HG03196 (cell line): ENCODE data around the gene ZNF362.
"Not testable (repeated sequence)": the region's sequence is repeated elsewhere in the genome, so short reads cannot be mapped to it uniquely, and the experiment has no call there.

Source experiments
- ATAC-seq: cut with Tn5 transposase; IDR thresholded peaks from one replicate; pipeline ENCODE4 v1.9.1; 2021; ENCODE audit not compliant: unreplicated experiment

The ZNF362 gene, protein sequence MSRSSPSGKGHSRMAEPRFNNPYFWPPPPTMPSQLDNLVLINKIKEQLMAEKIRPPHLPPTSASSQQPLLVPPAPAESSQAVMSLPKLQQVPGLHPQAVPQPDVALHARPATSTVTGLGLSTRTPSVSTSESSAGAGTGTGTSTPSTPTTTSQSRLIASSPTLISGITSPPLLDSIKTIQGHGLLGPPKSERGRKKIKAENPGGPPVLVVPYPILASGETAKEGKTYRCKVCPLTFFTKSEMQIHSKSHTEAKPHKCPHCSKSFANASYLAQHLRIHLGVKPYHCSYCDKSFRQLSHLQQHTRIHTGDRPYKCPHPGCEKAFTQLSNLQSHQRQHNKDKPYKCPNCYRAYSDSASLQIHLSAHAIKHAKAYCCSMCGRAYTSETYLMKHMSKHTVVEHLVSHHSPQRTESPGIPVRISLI

GRCh38 chr1:33256471-33257206 lies at the start of gene ZNF362:
Gene ZNF362 (plus strand): TSS chr1:33256492. CDS start chr1:33270575, 14,083 bp downstream.
- ATAC-seq = no peak

DNA sequence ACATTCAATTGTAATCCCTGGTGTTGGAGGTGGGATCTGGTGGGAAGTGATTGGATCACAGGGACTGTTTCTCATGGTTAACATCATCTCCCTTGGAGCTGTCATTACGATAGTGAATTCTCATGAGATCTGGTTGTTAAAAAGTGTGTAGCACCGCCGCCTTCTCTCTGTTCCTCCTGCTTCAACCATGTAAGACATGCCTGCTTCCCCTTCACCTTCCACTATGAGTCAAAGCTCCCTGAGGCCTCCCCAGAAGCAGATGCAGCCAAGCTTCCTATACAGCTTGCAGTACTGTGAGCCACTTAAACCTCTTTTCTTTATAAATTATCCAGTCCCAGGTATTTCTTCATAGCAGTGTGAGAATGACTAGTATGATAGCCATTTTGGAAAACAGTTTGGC lies 44.3 kb upstream of the ZNF362 start:
- no peak for ATAC-seq

- no peak for ATAC-seq
Observed at GRCh38 chr1:33219886-33220661, 36.2 kb upstream of the ZNF362 start.

GRCh38 chr1:33220676-33221384 lies 35.5 kb upstream of the ZNF362 start:
- no peak for ATAC-seq

GRCh38 chr1:33221385-33221758 lies 34.9 kb upstream of the ZNF362 start:
- no peak for ATAC-seq

GRCh38 chr1:33222381-33222780 lies 33.9 kb upstream of the ZNF362 start:
- no peak for ATAC-seq

DNA sequence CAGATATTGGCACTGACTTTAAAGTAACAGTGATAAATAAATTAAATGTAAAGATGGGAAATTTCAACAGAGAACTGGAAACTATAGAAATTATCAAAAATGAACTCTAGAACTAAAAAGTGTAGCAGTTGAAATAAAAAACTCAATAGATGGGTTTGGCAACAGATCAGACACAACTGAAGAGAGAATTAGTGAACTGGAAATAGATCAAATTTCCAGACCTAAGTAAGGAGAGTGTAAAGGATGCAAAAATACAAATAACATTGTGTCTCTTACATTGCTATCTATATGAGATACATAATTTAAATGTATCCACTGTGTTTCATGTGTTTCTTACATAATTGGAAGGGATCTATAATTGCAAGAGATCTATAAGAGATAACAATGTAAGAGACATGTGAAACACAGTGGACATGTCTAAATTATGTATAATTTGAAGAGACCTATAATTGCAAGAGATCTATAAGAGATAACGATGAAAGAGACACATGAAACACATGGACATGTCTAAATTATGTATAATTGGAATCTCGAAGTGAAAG lies 32.1 kb upstream of the ZNF362 start:
- ATAC-seq = no peak

GRCh38 chr1:33225586-33225985 lies 30.7 kb upstream of the ZNF362 start:
- ATAC-seq = no peak

- ATAC-seq = no peak
Observed at GRCh38 chr1:33228935-33229487, 27.3 kb upstream of the ZNF362 start.

DNA sequence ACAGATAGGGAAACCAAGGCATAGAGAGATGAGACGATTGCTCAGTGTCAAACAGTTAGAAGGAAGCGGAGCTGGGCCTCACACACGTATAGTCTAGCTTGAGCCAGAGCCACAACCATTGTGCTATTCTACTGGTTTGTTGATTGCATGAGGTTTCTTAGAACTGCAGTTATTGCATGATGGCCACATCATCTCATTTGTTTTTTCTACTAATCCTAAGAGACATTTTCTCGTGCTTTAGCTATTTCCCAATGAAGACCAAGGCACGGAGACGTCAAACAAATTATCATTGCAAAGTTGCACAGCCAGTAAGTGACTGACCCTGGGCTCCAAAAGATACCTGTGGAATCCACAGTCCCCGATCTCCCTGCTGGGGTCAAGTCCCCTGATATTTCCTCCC lies 25.1 kb upstream of the ZNF362 start:
- no peak for ATAC-seq

DNA sequence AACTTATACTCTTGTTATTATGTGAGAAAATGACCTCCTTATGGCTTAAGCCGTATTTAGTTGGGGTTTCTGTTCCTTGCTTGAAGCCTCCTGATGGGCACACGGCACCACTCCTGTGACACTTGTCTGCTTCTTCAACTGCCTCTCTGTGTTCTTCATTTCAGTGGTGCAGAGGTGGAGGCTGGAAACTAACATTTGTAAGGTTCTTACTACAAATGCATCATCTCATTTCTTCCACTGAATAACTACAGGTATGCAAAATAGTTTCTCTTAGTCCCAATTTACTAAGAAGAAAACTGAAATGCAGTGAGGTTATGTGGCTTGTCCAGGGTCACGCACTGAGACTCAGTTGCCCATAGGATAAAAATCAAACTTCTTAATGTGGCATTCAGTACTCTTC lies 23.6 kb upstream of the ZNF362 start:
- ATAC-seq = no peak

DNA sequence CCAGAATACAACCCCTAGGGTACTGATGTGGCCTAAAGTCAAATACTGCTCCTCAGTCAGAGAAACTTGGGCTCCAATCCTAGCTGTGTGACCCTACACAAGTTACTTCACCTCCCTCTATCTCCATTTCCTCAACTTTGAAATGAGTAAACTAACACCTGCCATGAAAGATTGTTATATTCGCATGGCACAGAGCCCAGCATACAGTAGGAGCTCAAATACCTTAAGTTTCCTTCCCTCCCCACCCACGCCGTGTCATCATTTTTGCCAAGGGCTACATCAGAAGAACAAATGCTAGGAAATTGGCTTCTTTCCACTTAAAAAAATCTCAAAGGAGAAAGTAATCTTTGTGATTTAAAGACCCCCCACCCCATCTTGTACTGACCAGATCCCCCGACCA lies 22.2 kb upstream of the ZNF362 start:
- ATAC-seq = no peak

DNA sequence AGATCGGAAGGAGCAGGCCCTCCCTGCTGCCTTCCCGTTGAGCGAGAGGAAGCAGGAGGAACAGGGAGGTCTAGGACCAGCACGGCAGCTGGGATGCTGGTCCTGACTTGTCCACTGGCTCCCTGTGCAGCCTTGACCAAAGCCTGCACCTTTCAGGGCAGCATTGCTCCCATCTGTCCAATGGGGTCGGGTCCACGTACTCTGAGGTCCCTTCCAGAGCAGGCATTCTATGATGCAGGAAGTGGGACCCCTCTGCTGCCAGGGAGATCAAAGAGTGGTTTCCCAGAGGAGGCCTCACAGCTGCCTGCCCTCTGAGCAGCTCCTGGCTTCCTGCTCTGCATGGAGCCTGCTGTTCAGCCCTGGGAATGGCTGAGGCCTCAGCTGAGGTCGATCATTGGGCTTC lies 21.7 kb upstream of the ZNF362 start:
- ATAC-seq = no peak

- no peak for ATAC-seq
Observed at GRCh38 chr1:33235521-33235920, 20.8 kb upstream of the ZNF362 start.

- ATAC-seq = no peak
Observed at GRCh38 chr1:33236498-33236897, 19.8 kb upstream of the ZNF362 start.

- ATAC-seq = no peak
Observed at GRCh38 chr1:33237579-33237978, 18.7 kb upstream of the ZNF362 start.

DNA sequence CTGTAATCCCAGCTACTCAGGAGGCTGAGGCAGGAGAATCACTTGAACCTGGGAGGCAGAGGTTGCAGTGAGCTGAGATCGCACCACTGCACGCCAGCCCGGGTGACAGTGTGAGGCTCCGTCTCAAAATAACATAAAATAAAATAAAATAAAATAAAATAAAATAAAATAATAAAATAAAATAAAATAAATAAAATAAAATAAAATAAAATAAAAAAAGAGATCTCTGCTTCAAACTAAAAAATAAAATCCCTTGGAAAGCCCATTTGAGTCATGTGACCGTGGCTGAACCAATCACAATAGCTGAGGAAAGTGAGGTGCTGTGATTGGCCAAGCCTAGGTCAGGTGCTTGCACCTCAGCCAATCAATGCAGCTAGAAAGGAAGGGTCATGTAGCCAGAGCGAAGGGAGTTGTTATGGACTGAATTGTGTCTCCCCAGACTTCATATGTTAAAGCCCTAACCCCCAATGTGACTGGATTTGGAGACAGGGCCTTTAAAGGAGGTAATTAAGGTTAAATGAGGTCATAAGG lies 18.0 kb upstream of the ZNF362 start:
- ATAC-seq = not testable (repeated sequence)

DNA sequence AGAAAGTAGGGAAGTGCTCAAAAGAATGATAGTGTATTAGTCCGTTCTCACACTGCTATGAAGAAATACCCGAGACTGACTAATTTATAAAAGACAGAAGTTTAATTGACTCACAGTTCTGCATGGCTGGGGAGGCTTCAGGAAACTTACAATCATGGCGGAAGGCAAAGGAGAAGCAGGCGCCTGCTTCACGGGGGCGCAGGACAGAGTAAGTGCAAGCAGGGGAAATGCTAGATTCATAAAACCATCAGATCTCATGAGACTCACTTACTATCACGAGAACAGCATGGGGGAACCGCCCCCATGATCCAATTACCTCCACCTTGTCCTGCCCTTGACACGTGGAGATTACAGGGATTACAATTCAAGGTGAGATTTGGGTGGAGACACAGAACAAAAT lies 16.9 kb upstream of the ZNF362 start:
- not testable (repeated sequence) for ATAC-seq

- ATAC-seq = no peak
Observed at GRCh38 chr1:33241866-33242265, 14.4 kb upstream of the ZNF362 start.

DNA sequence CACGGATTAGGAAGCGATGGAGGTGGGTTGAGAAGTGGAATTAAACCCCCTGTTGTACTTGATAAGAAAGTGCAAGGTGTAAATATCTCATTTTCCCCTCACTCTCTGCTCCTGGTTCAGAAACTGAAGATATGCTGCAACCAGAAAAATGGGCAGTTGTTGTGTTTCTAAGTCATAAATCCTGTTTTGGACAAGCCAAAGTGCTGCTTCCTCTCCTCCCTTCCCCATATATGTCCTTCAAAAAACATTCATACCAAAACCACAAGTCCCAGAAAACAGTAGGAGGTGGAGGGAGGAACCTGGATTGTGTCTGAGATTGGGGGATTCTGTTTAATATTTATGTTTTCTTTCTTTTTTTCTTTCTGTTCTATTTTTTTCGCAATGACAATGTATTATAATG lies 13.6 kb upstream of the ZNF362 start:
- no peak for ATAC-seq
